ENCODE data around the gene ADGRL4.

DNA sequence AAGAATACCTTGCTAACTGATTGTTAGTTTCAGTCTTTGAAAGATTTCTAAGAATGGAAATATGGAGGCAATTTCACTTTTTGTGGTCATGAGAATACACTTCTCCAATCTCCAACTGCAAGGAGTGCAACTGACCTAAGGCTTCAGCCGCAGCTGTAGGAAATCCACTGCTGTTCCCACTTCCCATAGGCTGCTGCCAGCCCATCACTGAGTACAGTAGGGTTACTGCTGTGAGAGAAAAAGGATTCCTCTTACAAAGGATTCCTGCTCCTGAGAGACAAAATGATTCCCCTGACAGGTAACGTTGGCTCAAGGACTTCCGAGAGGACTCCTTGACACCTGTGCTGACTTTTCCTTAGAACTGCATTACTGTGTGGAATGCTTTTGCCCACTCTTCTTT lies 87.4 kb downstream of the ADGRL4 start:
- TF ChIP-seq, protein P1, sequence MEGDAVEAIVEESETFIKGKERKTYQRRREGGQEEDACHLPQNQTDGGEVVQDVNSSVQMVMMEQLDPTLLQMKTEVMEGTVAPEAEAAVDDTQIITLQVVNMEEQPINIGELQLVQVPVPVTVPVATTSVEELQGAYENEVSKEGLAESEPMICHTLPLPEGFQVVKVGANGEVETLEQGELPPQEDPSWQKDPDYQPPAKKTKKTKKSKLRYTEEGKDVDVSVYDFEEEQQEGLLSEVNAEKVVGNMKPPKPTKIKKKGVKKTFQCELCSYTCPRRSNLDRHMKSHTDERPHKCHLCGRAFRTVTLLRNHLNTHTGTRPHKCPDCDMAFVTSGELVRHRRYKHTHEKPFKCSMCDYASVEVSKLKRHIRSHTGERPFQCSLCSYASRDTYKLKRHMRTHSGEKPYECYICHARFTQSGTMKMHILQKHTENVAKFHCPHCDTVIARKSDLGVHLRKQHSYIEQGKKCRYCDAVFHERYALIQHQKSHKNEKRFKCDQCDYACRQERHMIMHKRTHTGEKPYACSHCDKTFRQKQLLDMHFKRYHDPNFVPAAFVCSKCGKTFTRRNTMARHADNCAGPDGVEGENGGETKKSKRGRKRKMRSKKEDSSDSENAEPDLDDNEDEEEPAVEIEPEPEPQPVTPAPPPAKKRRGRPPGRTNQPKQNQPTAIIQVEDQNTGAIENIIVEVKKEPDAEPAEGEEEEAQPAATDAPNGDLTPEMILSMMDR (IDR thresholded peaks at IDR 0.05; ENCODE audit: insufficient read depth, low read length, poor library complexity, severe bottlenecking), result no peak
- no peak for TF ChIP-seq EZH2phosphoT487 (conservative IDR thresholded peaks at IDR 0.05; ENCODE audit: low read length)
